ENCODE measurements around the gene NEU4. TPM values are rescaled to one million over a fixed set of nuclear protein-coding genes. Genes with fewer than 3 reads are reported as not detected.

NEU4 gene
- total and polyA plus RNA-seq, 9 of the 15 experiments (the other 6 are each of a cell fraction or from before 2014, with no cell fraction given), result 0.01 to 0.40 TPM; not detected in 7

DNA sequence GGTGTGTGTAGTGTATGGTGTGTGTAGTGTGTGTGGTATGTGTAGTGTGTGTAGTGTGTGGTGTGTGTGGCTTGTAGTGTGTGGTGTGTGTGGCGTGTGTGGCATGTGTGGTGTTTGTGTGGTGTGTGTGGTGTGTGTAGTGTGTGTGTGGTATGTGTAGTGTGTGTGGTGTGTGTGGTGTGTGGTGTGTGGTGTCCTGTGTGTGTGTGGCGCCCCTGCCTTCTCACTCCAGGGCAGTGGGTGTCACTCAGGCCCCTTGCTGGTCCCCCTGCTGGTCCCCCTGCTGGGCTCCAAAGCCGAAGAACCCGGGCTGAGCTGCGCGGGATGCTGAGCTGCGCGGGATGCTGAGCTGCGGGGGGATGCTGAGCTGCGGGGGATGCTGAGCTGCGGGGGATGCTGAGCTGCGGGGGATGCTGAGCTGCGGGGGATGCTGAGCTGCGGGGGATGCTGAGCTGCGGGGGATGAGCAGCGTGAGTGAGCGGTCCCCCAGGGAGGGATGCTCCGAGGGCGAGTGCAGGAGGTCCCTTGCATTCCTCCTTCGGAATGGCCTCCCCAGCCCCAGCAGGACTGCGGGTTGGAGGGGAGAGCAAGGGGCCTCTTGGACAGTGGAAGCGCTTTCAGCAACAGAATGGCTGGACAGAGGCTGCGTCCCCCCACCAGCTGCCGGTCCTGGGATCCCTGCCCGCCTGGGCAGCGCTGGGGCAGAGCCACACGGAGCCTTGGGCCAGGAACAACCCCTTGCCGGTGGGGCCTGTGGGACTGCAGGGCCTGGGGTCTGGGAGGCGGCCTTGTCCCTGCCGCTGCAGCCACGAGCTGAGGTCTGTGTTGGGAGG is 57.2 kb downstream of the NEU4 start (continued):
- TF ChIP-seq, protein P1, sequence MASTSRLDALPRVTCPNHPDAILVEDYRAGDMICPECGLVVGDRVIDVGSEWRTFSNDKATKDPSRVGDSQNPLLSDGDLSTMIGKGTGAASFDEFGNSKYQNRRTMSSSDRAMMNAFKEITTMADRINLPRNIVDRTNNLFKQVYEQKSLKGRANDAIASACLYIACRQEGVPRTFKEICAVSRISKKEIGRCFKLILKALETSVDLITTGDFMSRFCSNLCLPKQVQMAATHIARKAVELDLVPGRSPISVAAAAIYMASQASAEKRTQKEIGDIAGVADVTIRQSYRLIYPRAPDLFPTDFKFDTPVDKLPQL (IDR thresholded peaks at IDR 0.05; ENCODE audit: extremely low read depth, insufficient read length), result no peak
- peak in 1 of 2 experiments; percentile 51; a peak in 1 of 4 replicates for TF ChIP-seq RCOR1 (IDR thresholded peaks at IDR 0.05; ENCODE audit: borderline replicate concordance in 1 of 2, low read depth in 2 of 2, low read length in 2 of 2)
- TF ChIP-seq ADNP (tag; IDR thresholded peaks at IDR 0.05), result peak; percentile 84; the same call in 1 of the 2 replicates
- no peak for TF ChIP-seq STAT5A (IDR thresholded peaks at IDR 0.05; ENCODE audit: borderline replicate concordance, low read length)
- TF ChIP-seq JUNB (CRISPR knock-in tag; conservative IDR thresholded peaks at IDR 0.05), result no peak
- peak; percentile 65; the same call in 1 of the 2 replicates for TF ChIP-seq ZBTB7A (IDR thresholded peaks at IDR 0.05; ENCODE audit: borderline replicate concordance, control insufficient read depth, low read depth, low read length)
- no peak for TF ChIP-seq CEBPG (CRISPR knock-in tag; IDR thresholded peaks at IDR 0.05)
- no peak for TF ChIP-seq CEBPG (tag; conservative IDR thresholded peaks at IDR 0.05 in 1 of 2, IDR thresholded peaks at IDR 0.05 in 1 of 2)
- TF ChIP-seq, protein P2, sequence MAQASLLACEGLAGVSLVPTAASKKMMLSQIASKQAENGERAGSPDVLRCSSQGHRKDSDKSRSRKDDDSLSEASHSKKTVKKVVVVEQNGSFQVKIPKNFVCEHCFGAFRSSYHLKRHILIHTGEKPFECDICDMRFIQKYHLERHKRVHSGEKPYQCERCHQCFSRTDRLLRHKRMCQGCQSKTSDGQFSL (CRISPR knock-in tag; IDR thresholded peaks at IDR 0.05), result peak; percentile 60; the same call in 1 of the 2 replicates
- TF ChIP-seq, protein P2 (tag; IDR thresholded peaks at IDR 0.05), result no peak
- TF ChIP-seq EHMT2 (IDR thresholded peaks at IDR 0.05), result peak; percentile 43; the same call in 1 of the 2 replicates
- no peak for TF ChIP-seq ZNF589 (CRISPR knock-in tag; IDR thresholded peaks at IDR 0.05; ENCODE audit: low read depth)
- TF ChIP-seq, protein P3, sequence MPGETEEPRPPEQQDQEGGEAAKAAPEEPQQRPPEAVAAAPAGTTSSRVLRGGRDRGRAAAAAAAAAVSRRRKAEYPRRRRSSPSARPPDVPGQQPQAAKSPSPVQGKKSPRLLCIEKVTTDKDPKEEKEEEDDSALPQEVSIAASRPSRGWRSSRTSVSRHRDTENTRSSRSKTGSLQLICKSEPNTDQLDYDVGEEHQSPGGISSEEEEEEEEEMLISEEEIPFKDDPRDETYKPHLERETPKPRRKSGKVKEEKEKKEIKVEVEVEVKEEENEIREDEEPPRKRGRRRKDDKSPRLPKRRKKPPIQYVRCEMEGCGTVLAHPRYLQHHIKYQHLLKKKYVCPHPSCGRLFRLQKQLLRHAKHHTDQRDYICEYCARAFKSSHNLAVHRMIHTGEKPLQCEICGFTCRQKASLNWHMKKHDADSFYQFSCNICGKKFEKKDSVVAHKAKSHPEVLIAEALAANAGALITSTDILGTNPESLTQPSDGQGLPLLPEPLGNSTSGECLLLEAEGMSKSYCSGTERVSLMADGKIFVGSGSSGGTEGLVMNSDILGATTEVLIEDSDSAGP (CRISPR knock-in tag; IDR thresholded peaks at IDR 0.05), result no peak
- peak; percentile 90 for TF ChIP-seq CTBP1 (IDR thresholded peaks at IDR 0.05; ENCODE audit: borderline replicate concordance)
- TF ChIP-seq, protein P4, sequence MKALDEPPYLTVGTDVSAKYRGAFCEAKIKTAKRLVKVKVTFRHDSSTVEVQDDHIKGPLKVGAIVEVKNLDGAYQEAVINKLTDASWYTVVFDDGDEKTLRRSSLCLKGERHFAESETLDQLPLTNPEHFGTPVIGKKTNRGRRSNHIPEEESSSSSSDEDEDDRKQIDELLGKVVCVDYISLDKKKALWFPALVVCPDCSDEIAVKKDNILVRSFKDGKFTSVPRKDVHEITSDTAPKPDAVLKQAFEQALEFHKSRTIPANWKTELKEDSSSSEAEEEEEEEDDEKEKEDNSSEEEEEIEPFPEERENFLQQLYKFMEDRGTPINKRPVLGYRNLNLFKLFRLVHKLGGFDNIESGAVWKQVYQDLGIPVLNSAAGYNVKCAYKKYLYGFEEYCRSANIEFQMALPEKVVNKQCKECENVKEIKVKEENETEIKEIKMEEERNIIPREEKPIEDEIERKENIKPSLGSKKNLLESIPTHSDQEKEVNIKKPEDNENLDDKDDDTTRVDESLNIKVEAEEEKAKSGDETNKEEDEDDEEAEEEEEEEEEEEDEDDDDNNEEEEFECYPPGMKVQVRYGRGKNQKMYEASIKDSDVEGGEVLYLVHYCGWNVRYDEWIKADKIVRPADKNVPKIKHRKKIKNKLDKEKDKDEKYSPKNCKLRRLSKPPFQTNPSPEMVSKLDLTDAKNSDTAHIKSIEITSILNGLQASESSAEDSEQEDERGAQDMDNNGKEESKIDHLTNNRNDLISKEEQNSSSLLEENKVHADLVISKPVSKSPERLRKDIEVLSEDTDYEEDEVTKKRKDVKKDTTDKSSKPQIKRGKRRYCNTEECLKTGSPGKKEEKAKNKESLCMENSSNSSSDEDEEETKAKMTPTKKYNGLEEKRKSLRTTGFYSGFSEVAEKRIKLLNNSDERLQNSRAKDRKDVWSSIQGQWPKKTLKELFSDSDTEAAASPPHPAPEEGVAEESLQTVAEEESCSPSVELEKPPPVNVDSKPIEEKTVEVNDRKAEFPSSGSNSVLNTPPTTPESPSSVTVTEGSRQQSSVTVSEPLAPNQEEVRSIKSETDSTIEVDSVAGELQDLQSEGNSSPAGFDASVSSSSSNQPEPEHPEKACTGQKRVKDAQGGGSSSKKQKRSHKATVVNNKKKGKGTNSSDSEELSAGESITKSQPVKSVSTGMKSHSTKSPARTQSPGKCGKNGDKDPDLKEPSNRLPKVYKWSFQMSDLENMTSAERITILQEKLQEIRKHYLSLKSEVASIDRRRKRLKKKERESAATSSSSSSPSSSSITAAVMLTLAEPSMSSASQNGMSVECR (CRISPR knock-in tag; IDR thresholded peaks at IDR 0.05), result 0 out of 2 replicates have a peak, but pooled peaks have one; percentile 34

Data from K562 (cell line).